ENCODE data around the gene PLD6.

Gene PLD6

DNA sequence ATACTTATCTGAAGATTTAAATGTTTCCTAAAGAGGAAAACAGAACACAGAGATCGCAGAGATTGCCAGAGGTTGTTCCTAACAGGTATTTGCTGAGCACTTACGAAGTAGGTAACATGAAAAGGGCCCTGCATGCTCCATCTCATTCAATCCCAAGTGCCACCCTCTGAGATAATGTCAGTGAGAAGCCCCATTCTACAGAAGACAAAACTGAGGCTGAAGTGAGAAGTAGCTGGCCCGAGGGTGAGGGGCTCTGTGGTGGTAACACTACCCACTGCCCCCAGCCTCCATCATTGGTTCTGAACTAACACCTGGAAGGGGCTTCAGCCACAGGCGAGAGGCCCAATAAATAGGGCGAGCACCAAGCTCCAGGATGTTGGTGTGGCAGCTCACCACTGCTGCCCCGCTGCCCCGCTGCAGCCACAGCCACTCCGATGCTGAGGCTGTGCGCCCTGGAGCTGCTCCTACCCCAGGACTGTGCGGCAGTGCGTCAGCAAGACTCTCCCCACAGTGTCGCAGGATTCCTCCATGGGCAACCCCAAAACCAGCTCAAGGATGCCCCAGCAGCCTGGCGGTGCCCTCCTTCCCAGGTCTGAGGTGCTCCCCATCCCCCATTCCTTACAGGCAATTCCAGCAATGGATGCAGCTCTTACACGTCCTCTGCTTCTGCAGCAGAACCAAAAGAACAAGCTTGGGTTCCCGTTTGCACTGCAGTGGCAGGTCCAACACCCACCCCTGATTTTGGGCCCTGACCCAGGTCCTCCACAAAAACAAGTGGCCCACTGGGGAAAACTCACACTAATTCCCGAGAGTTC, 20.5 kb upstream of the PLD6 start:
- DNase-seq, result no peak

GRCh38 chr17:17225901-17226300, 19.8 kb upstream of the PLD6 start:
- no peak for DNase-seq

GRCh38 chr17:17224137-17224536, 18.0 kb upstream of the PLD6 start:
- DNase-seq, result no peak

DNA sequence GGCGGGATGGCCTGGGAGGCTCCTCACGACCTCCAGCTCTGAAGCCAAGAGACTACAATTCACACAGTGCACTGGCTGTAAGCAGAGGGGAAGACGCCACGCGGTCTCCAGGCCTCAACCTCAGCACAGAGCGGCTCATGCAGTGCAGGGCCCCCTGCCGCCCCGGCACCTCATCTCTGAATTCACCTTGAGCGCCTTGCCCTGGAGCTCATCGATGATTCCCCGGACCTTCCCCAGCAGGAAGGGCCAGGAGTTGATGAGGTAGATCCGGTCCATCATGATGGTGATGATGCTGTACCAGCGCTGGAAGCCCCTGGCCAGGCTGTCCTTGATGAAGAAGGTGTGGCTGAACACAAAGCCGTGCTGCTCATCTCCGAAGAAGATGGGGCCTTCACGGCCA, 17.6 kb upstream of the PLD6 start:
- DNase-seq, result no peak

DNA sequence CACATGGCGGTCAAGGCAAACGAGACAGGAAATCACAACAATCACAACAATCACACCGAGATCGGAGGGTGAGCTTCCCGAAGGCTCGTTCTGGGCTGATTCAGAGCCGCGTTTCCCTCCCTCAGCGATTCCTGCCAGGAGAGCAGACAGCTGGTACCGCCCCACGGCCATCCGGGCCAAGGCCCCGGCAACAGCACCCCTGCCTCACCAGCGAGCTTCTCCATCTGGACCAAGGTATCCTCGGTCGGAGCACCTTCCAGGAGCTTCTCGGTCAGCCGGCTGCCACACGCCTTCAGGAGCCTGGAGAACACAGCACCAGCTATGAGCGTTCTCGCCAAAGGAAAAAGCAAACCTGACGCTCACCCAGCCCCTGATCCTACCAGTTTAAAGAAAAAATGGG, 15.2 kb upstream of the PLD6 start:
- DNase-seq, result no peak

- no peak for DNase-seq
Measured at GRCh38 chr17:17220529-17220928, 14.4 kb upstream of the PLD6 start.

- DNase-seq, result no peak
Measured at GRCh38 chr17:17217995-17218394, 11.9 kb upstream of the PLD6 start.

DNA sequence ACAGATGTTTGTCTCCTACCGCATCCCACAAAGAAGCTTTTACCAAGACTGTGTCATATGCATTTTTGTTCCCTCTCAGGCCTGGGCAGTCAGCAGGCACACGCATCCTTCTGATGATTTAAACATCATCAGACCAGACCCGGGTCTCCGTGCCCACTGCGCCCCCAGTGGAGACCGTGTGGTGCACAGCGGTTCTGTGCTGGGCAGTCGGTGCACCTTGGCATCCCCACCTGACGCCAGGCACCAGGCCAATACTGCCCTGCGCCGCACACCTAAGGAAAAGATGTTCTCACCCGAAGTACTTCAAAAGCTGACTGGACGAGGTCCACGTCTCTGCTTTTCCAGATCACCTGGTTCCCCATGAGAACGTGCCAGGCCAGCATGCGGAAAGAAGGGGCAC, 10.6 kb upstream of the PLD6 start:
- DNase-seq, result no peak

DNA sequence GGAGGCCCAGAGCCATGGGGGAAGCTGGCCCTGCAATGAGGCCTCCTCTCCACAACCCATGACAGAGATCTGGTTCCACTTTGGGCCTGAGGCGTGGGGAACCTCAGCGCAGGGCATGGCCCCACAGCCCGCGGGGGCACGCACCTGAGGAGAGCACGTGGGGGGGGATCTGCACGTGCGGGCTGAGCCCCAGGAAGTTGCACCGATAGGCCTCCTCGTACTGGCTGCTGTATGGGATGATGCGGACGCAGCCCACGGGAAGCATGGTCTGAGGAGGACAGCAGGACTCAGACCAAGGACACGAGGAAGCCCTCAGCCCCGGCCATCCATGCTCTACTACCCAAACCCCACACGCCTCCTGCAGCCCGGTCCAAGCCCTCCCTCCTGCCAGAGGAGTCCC, 10.1 kb upstream of the PLD6 start:
- no peak for DNase-seq

DNA sequence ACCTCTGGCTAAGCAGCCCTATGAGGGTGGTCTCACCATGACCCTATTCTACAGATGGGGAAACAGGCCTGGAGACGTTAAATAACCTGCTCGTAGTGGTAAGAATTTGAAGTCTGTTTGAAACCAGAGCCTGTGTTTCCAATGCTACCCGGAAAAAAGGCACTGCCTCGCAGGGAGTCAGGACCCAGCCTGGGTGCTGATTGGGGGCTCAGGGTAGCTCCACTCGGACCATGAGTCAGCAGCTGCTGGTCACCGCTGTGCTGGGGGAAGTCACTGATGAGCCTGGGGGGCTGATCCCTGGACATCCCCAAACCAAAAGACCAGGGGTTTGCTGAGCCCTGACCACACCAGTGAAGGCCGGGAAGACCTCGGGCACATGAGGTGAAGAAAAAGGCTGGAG, 9.4 kb upstream of the PLD6 start:
- no peak for DNase-seq

GRCh38 chr17:17214646-17215436, 8.7 kb upstream of the PLD6 start:
- no peak for DNase-seq

- no peak for DNase-seq
Measured at GRCh38 chr17:17213775-17214174, 7.6 kb upstream of the PLD6 start.

DNA sequence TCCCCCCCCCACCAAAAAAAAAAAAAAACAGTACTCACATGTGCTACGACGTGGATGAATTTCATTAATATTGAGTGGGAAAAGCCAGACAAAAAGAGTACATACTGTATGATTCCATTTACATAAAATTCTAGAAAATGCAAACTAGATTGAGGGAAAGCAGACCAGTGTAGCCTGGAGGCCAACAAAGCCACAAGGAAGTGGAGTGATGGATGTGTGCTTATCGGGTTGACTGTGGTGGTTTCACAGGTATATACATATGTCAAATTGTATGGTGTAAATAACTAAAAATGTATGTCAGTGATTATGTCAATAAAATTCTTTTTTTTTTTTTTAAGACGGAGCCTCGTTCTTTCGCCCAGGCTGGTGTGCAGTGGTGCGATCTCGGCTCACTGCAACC, 1.9 kb upstream of the PLD6 start:
- no peak for DNase-seq

DNA sequence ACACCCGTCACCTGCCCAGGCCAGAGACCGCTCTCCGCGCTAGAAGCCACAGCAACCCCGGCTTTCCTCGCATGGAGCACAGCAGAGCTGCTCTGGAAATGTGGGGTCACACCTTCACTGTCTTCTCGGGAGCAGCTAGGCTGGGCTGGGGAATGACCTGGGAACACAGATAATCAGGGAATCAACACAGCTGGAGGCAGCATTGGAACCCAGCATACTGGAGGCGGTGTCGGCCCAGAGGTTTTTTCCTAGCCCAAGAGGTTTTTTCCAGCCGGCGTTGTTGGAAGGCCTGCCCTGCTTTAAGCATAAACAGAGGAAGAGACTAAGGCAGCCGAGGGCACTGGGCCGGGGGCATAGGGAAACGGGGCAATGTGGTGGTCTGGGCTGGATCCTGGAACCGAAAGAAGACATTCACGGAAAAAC, 791 bp upstream of the PLD6 start:
- no peak for DNase-seq

DNA sequence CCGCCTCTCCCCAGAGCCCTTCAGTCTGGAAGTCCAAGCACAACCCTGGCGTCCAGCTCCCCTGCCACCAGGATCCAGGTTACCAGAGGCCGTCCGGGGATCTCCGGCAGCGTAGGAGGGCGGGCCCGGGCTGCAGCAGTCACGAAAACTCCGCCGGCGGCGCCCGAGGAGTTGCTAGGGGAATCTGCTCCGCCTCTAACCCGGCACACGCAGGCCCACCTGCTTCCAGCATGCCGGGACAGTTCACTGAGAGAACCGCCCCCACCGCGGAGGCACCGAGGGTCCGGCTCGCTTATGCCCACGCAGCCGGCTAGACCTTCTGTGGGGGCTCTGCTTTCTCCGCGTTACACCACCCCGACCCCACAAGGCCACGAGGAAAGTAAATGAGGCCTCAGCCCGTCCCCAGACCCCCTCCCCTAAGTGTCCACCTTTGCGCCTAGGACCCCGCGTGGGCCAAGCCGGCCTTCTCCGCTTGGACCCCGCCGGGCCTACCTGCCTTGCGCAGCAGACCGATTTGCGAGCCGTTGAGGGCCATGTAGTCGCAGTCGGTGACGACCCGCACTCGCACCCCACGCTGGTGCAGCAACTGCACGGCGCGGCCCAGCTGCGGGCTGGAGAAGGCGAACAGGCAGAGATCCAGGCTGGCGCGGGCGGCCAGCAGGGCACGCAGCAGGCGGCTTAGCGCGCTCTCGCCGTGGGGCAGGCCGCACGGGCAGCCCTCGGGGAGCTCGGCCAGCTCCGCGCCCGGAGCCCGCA, 587 bp downstream of the PLD6 start:
- DNase-seq, result peak; percentile 86

GRCh38 chr17:17204635-17205231, 1.4 kb downstream of the PLD6 start:
- DNase-seq, result no peak

- DNase-seq, result no peak
Measured at GRCh38 chr17:17204041-17204591, 2.0 kb downstream of the PLD6 start.

DNA sequence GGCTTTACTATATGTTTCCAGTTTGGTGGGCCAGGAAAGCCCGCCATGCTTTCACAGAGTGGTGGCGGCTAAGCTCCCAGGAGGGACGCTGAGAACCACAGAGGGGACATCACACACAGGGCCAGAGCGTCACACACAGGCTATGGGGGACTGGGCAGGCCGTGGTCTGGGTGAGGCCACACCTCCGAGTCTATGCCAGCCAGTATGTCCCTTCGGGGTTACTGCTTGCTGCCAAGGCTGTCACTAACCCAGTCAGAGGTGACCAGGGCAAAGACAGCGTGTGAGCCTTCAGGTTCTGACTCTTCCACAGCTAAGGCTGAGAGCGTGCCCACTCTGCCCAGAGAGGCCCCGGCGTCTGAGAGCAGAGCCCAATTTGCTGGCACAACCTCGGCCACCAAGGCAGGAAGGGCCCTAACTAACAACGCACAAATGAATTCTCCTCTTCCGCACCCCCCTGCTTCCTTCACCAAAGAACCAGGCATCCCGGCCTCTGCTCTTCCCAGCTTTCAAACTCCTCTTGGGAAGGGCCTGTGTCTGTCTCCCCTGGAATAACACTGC, 2.9 kb downstream of the PLD6 start:
- no peak for DNase-seq

DNA sequence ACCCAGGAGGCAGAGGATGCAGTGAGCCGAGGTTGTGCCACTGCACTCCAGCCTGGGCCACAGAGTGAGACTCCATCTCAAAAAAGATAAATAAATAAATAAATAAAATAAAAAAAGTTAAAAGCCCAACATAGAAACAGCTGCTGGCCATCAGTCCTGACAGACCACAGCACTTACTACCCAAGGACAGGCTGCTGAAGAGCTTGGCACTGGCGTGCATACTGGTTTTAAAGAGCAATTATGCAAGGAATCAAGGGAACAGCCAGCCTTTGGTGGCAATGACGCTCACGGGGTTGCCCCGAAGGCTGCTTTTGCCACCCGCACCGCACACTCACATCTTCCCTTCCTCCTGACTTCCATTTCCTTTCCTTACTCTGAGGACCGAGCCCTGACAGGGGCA, 4.2 kb downstream of the PLD6 start:
- DNase-seq, result no peak

DNA sequence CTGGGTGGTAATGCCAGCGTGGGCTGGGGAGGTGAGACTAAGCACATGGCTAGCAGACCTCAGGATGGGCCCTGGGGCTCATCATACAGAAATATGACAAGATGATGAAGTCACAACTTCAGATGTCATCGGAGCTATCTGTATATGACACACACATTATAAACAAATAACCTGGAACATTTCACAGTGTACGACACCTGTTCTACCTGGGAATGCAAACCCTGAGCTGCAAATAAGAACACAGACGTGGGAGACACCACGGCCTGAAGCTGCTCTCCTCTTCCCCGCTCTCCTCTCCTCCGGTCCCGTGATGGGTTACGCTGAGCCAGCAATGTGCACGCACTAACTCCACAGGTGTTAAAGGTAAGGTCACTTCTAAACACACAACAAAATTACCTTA, 4.9 kb downstream of the PLD6 start:
- no peak for DNase-seq

GRCh38 chr17:17200831-17201230, 5.3 kb downstream of the PLD6 start:
- no peak for DNase-seq

DNA sequence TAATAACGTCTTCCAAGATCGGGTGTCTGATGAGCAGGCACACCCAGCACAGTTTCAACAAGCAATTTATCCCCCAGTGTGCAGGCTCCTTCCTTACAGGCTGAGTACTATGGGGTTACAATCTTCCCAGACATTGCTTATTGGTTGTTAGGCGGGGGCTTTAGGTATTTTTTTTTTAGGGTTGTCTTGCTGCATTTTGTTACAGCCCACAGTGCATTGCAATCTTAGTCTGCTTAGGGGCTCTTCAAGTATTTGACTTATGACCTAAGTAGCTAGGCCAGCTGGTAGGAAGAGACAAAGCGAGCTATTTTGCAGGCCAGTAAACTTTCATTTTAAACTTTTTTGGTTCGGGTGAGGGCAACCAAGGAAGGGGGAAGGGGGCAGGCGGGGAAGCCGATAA, 5.8 kb downstream of the PLD6 start:
- DNase-seq, result no peak

DNA sequence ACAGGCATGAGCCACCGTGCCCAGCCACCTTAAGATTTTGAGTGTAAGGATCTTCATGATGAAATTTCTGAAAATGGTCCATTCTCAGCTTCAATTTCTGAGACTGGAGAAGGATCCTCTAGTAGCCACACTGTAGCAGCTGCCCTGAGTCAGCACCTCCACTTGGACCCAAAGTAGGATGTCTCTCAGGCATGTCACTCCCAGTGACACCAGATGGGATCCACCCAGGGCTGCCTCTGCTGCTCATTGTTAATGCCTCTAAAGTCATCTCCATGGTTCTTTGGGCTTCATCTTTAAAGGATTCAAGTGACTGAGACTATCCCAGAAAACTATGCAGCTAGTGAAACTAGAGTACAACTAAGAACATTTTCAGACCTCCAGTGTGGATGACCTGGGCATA, 7.9 kb downstream of the PLD6 start:
- DNase-seq, result no peak

Measured in activated effector memory CD4-positive, alpha-beta T cell treated with anti-CD3 and anti-CD28 coated beads, Interleukin-2, amount 50 U/mL, for 16 hours (primary cell).